GM10266 (cell line): Measurements from ENCODE around the gene CPHXL2.

Source experiments
- DNase-seq: peaks from one replicate; pipeline ENCODE4 v3.0.0; 2012; ENCODE audit errors: extremely low spot score
- CTCF ChIP-seq: IDR thresholded peaks from 2 replicates; pipeline ENCODE4 v1.5.1; 2012; ENCODE audit warnings: mild to moderate bottlenecking, low read depth; ENCODE audit not compliant: control insufficient read depth, insufficient read depth; ENCODE audit errors: missing control alignments

The CPHXL2 gene

GRCh38 chr16:75676909-75677308 lies at the start of gene CPHXL2:
TSS of gene CPHXL2 (minus strand) at chr16:75677009. CDS start at chr16:75676999, 10 bp downstream.
- no peak for TF ChIP-seq CTCF

GRCh38 chr16:75726390-75726789 lies 49.6 kb upstream of the CPHXL2 start, which contains the start of gene CPHXL:
TSS of gene CPHXL (minus strand) at chr16:75726490. CDS start at chr16:75726442, 48 bp downstream.
- TF ChIP-seq CTCF = no peak
- DNase-seq = no peak

More at GRCh38 chr16:75676909-75677308, at the start of gene CPHXL2:
- no peak for DNase-seq

- DNase-seq = no peak
- no peak for TF ChIP-seq CTCF
These were observed 41.6 kb upstream of the CPHXL2 start for GRCh38 chr16:75718452-75718851.

GRCh38 chr16:75714661-75715060 lies 37.9 kb upstream of the CPHXL2 start:
- DNase-seq = no peak

GRCh38 chr16:75710344-75710743 lies 33.5 kb upstream of the CPHXL2 start:
- TF ChIP-seq CTCF = no peak
- no peak for DNase-seq

More at GRCh38 chr16:75714661-75715060, 37.9 kb upstream of the CPHXL2 start:
- TF ChIP-seq CTCF = no peak

- DNase-seq = no peak
- no peak for TF ChIP-seq CTCF
These were observed 26.5 kb upstream of the CPHXL2 start for GRCh38 chr16:75703306-75703705.

GRCh38 chr16:75702242-75702641 lies 25.4 kb upstream of the CPHXL2 start:
- DNase-seq = no peak
- no peak for TF ChIP-seq CTCF
